Mesodermal cell (in vitro differentiated cells): Measurements from ENCODE around the gene AGAP1.

Experiments used
- H3K27ac ChIP-seq: 2 replicates; pipeline ENCODE4 v1.7.0; 2013; ENCODE audit warnings: mild to moderate bottlenecking, low read depth, low read length, moderate library complexity; ENCODE audit not compliant: severe bottlenecking
- H3K36me3 ChIP-seq: 2 replicates; pipeline ENCODE4 v1.7.1; 2013; ENCODE audit warnings: mild to moderate bottlenecking, low read length, moderate library complexity; ENCODE audit not compliant: control insufficient read depth, insufficient read depth
- H3K4me1 ChIP-seq: one replicate; pipeline ENCODE4 v1.7.1; 2013; ENCODE audit warnings: mild to moderate bottlenecking, low read length; ENCODE audit not compliant: insufficient read depth, control insufficient read depth, poor library complexity, severe bottlenecking
- H3K4me3 ChIP-seq: 2 replicates; pipeline ENCODE4 v1.7.0; 2013; ENCODE audit warnings: low read length, control low read depth, mild to moderate bottlenecking; ENCODE audit not compliant: insufficient read depth, poor library complexity, severe bottlenecking; ENCODE audit errors: extremely low read depth
- H3K9me3 ChIP-seq: 2 replicates; pipeline ENCODE4 v1.7.1; 2013; ENCODE audit warnings: mild to moderate bottlenecking, low read length, moderate library complexity; ENCODE audit not compliant: control insufficient read depth
- WGBS, 2 experiments: methylation state at CpG; one replicate each; pipeline ENCODE4 v1.1.5; 2013; ENCODE audit warnings: missing lambda C conversion rate in 2 of 2; ENCODE audit not compliant: insufficient coverage in 2 of 2; 5-methylcytosine and 5-hydroxymethylcytosine counted together

Gene AGAP1

GRCh38 chr2:235924675-235925063 lies 430.8 kb downstream of the AGAP1 start:
- Histone ChIP-seq H3K36me3 (peaks cover 14% of the 10 kb centered on the region), H3K4me1 (no peaks in the 10 kb centered on the region), H3K27ac (no peak overlapping the region), H3K9me3 (no peaks in the 10 kb centered on the region), H3K4me3 (no peak overlapping the region)
- 100% methylated on average over 2 to 3 of the region's 4 CpGs for WGBS, 2 experiments

GRCh38 chr2:235925250-235925919 lies 431.5 kb downstream of the AGAP1 start:
- Histone ChIP-seq H3K9me3 (no peaks in the 10 kb centered on the region), H3K4me3 (no peak overlapping the region), H3K27ac (no peak overlapping the region), H3K36me3 (peaks cover 12% of the 10 kb centered on the region), H3K4me1 (no peaks in the 10 kb centered on the region)
- WGBS, 2 experiments: 91 to 95% methylated on average over 6 to 8 of the region's 14 CpGs

- Histone ChIP-seq H3K4me1 (no peaks in the 10 kb centered on the region), H3K27ac (no peak overlapping the region), H3K9me3 (no peaks in the 10 kb centered on the region), H3K4me3 (no peak overlapping the region), H3K36me3 (peaks cover 9% of the 10 kb centered on the region)
- 93 to 97% methylated on average over 5 to 7 of the region's 7 CpGs for WGBS, 2 experiments
Measured at GRCh38 chr2:235926229-235926628, 432.4 kb downstream of the AGAP1 start.

GRCh38 chr2:235928751-235929370 lies 435.0 kb downstream of the AGAP1 start:
- H3K27ac ChIP-seq: no peak overlapping the region
- H3K4me3 ChIP-seq: no peak overlapping the region
- 92 to 98% methylated on average over 11 to 14 of the region's 16 CpGs for WGBS, 2 experiments
- no peaks in the 10 kb centered on the region for H3K9me3 ChIP-seq
- H3K36me3 ChIP-seq: peaks cover 23% of the 10 kb centered on the region
- no peaks in the 10 kb centered on the region for H3K4me1 ChIP-seq

GRCh38 chr2:235930701-235931100 lies 436.9 kb downstream of the AGAP1 start:
- 89 to 91% methylated on average over 19 of the region's 19 CpGs for WGBS, 2 experiments
- H3K4me3 ChIP-seq: no peak overlapping the region
- H3K36me3 ChIP-seq: peaks cover 29% of the 10 kb centered on the region
- H3K4me1 ChIP-seq: no peaks in the 10 kb centered on the region
- peaks cover 1% of the 10 kb centered on the region for H3K9me3 ChIP-seq
- H3K27ac ChIP-seq: no peak overlapping the region

GRCh38 chr2:235931676-235932075 lies 437.8 kb downstream of the AGAP1 start:
- Histone ChIP-seq H3K27ac (no peak overlapping the region), H3K4me3 (no peak overlapping the region), H3K9me3 (peaks cover 8% of the 10 kb centered on the region), H3K4me1 (no peaks in the 10 kb centered on the region), H3K36me3 (peaks cover 36% of the 10 kb centered on the region)
- WGBS, 2 experiments: 93 to 99% methylated on average over 14 of the region's 15 CpGs

- 88 to 95% methylated on average over 14 of the region's 15 CpGs for WGBS, 2 experiments
Measured at GRCh38 chr2:235934059-235934773, 440.4 kb downstream of the AGAP1 start.

GRCh38 chr2:235934774-235935484 lies 441.1 kb downstream of the AGAP1 start:
- Histone ChIP-seq H3K4me3 (no peak overlapping the region), H3K36me3 (peaks cover 40% of the 10 kb centered on the region), H3K27ac (no peak overlapping the region), H3K4me1 (peaks cover 9% of the 10 kb centered on the region), H3K9me3 (peaks cover 8% of the 10 kb centered on the region)
- 75 to 82% methylated on average over 11 to 14 of the region's 16 CpGs for WGBS, 2 experiments

More at GRCh38 chr2:235934059-235934773, 440.4 kb downstream of the AGAP1 start:
- Histone ChIP-seq H3K4me3 (no peak overlapping the region), H3K27ac (no peak overlapping the region), H3K9me3 (peaks cover 8% of the 10 kb centered on the region), H3K4me1 (peaks cover 2% of the 10 kb centered on the region), H3K36me3 (peaks cover 33% of the 10 kb centered on the region)

- H3K4me3 ChIP-seq: no peak overlapping the region
- H3K27ac ChIP-seq: no peak overlapping the region
- H3K9me3 ChIP-seq: peaks cover 8% of the 10 kb centered on the region
- WGBS, 2 experiments: 93 to 96% methylated on average over 13 of the region's 13 CpGs
- H3K36me3 ChIP-seq: peaks cover 40% of the 10 kb centered on the region
- H3K4me1 ChIP-seq: peaks cover 17% of the 10 kb centered on the region
Measured at GRCh38 chr2:235935773-235936172, 441.9 kb downstream of the AGAP1 start.

GRCh38 chr2:235936493-235936892 lies 442.6 kb downstream of the AGAP1 start:
- peaks cover 8% of the 10 kb centered on the region for H3K9me3 ChIP-seq
- no peak overlapping the region for H3K4me3 ChIP-seq
- 50 to 77% methylated on average over 1 to 5 of the region's 8 CpGs for WGBS, 2 experiments
- peaks cover 38% of the 10 kb centered on the region for H3K36me3 ChIP-seq
- H3K27ac ChIP-seq: no peak overlapping the region
- H3K4me1 ChIP-seq: peaks cover 19% of the 10 kb centered on the region
